AG08395 (cell line): ENCODE results near the gene BBS12.

Experiments used
- DNase-seq: peaks from one replicate; pipeline ENCODE4 v3.0.0; 2012; ENCODE audit warnings: mixed read lengths, low spot score

The BBS12 gene

DNA sequence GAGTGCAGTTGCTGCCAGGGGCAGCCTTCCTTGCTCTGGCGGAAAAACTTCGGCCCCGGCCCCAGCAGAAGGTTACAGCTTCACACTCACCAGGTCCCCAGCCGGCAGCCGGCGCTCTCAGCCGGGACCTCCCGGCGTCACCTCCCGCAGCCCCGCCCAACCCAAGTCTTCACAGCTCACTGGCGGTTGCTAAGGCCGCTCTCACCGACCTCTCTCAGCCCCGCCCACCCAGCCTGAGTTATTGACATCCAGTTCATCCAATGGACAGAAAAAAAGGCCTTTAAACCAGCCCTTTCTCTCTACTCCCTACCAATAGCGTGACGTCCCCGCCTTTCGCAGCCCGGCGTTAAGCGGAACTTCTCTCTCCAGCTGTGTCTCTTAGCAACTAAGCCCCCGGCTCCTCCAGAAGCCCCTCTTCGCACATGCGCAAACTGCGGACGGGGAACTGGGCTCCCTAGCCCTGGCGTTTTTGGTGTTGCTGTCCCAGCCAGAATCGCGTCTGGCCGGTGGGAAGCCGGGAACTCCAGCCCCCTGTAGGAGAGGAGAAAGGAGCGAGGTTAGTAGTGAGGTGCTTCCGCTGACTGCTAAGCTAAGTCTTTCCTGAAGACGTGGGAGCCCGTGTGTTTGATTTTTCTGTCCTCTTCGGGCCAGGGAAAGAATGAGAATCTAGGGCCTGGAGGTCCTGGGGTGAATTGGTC is at the start of gene BBS12:
Gene BBS12, plus strand, starts transcription at position 376 of the 698 bp plus-strand sequence. CDS start 9,189 bp downstream, outside the sequence.
- DNase-seq, result peak; percentile 99

DNA sequence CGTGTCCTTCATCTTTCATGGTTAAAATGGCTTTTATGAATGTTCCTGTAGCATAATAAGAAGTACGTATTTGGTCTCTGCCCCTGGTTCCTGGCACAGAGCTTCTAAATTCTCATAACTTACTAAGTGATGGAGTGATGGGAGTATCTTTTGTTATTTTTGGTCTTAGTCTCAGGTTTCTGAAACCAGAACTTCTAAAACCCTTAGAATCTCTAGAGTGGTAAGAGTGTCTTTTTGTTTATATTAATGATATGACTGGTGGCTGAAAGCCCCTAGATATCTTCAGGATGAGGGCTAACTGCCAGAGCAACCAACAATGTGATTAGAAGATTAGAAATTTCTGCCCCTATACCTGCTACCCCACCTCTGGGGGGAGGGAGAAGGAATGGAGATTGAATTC is 45.8 kb upstream of the BBS12 start:
- no peak for DNase-seq

DNA sequence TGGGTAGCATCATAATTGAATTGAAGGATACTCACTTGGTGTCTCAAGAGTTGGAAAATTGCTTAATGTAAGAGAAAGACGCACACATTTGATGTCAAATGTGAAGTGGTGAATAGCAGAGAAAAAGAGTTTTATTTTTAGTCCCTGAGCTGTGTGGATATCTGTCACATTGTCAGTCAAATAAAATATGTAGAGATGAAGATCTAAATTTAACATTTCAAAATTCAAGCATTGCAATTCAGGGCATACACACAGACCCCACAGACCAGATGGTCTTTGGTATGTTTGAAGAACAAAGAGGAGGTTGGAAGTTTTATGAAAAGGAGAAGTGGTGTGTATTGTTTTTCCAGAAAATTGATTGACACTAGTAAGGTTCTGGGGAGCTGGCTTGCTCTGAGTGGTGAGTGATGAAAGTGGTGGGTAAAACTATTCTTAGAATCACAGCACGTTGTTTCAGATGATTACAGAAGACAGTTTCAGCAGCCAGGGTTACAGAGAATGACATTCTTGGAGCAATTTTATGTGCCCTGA is 44.9 kb upstream of the BBS12 start:
- no peak for DNase-seq

DNA sequence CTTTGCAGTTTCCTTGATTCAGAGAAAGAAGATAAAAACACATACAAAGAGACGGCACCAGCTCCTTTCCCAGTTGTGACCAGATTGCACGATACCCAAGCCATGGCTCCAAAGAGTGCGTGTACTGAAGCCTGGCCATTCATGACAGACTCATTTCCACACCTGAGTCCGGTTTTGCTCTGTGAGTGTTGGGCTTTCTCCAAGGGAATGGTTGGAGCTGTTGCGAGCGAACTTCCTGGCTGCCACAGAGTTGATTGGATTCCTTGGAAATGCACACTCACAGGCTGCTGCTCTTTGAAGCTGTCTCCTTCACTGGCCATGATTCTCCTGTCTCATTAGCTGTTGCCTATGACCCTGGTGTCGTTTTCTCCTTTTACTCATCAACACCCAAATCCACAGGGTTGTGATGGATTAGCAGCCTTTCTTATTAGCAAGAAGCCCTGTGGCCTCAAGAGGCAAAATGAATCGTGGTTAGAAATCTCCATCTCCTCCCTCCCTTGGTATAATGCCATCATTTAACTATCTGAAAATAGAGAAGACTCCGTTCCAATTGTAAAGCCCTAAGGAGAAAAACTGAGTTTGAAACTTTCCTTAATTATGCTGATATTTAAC is 43.9 kb upstream of the BBS12 start:
- DNase-seq, result no peak

DNA sequence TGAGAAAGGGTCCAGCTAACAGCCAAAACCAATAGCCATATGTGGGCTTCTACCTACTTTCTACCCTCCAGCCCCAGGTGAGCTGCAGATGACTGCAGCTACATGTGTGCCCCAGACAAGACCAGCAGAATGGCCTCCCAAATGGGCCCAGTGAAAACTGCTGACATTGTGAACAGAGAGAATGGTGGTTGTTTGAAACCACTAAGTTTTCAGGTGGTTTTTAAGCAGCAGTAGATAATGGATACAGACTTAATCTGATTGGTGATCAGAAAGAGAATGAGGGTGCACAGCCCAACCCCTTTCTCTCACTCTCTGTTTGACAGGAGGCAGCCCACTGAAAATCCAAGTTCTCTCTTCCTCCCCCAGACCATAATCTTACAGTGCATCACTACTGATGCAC is 42.5 kb upstream of the BBS12 start:
- no peak for DNase-seq

DNA sequence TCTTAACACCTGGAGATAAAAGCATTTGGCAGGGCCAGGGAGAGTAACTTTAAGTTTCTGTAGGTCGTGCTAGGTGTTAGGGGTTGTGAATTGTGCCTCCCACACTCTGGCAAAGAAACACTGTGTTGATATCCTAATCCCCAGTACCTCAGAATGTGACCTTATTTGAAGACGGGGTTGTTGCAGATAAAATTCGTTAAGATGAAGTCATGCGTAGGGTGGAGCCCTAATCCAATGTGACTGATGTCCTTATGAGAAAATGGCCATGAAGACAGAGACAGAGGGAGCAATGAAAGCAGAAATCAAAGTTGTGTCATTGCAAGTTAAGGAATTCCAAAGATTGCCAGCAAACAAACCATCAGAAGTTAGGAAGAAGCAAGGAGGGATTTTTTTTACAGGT is 40.5 kb upstream of the BBS12 start:
- no peak for DNase-seq

DNA sequence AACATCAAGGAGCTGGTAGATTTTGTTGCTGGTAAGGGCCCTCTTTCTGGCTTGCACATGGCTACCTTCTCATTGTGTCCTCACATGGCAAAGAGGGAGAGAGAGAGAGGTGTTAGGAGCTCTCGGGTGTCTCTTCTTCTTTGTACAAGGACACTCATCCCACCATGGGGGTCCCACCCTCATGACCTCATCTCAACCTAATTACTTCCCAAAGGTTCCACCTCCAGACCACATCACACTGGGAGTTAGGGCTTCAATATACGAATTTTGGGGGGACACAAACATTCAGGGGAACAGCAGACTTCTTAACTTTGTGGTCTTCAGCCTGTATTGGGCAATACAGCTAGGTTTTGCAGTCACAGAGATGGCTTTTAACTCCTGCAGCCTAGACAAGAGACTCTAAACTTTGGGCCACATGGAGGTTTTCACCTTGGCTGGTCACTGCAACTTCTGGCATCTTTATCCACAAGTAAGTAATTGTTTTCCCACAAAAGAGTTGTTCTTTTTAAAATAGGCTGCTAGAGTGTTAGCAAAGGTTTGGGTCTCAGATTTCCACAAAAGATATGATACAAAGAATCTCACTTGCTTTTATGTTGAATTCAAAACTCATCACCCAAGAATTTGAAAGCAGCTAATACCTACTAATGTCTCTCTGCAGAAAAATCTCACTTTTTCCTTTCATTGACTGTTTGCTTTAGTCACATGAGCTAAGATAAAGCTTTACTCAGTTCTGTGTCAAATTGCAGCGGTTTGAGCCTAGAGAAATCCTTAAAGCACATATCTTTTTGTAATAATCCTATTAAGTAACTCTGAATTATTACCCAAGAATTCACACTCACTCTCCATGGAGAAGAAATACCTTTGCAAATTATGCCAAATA is 39.6 kb upstream of the BBS12 start:
- no peak for DNase-seq

DNA sequence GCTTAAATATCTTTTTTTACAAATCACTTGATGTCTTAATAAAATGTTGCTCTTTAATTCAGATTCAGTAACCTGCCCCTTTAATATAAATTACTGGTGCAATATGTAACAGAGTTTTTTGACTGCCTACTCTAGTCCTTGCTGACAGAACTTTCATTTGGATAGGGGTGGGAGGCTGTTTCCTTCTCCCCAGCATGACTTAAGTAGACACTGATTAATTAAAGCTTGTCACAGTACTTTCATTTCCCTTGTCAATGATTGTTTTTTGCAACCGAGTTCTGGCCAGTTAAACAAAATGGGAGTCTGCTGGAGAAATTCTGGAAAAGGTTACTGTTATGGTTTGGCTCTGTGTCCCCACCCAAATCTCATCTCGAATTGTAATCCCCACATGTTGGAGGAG is 37.3 kb upstream of the BBS12 start:
- no peak for DNase-seq

DNA sequence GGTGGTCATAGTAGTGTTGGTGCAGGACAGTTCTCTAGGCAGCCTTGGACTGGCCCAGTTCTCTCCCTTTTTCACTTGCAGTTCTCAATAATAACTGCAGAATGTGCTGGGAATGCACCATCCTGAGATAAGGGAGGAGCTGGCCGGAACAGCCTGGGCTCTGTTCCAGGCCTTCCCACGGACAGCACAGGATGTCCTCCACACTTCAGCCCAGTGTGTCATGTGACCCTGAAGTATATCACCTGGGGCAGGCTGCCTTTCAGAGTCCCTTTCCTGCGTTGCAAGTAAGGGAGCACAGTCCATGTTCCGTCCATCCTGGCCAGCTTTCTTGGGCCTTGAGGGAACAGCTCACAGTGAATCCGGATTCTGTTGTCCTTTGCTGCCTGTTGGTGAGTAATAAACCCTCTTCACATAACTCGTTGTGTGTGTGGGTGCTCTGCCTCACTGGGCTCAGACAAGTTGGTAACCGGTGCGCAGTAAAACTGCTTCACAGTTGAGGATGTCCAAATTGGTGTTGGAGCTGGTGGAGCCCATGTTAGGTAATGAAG is 32.3 kb upstream of the BBS12 start:
- peak; percentile 24 for DNase-seq

DNA sequence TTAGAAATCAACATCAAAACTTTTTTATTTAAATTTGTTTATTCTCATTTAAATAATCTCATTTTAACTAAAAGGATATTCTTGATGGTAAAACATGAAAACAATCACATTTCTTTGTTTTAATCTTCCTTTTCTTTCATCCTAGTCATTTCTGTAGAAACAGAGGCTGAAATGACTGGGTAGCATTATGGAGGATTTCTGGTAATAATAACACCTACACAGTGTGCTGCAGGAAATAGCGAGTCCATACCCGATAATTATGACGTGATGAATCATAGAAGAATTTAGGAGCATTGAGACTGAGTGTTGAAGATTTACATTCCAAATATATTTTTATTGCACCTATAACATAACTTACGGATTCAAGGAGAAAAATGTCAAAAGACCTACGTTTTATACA is 31.4 kb upstream of the BBS12 start:
- no peak for DNase-seq

DNA sequence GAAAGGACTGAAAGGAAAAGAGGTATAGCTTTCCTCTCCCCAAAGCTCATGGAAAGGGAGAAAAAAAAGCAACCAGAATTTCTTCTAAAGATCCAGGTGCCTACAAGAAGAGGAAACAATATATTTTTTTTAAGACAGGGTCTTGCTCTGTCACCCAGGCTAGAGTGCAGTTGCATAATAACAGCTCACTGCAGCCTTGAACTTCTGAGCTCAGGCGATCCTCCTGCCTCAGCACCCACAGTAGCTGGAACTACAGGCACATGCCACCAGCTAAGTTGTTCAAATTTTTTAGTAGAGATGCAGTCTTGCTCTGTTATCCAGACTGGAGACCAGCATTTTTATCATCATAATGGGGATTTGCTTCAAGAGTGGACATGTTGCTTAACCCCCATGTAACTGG is 30.5 kb upstream of the BBS12 start:
- DNase-seq, result no peak

DNA sequence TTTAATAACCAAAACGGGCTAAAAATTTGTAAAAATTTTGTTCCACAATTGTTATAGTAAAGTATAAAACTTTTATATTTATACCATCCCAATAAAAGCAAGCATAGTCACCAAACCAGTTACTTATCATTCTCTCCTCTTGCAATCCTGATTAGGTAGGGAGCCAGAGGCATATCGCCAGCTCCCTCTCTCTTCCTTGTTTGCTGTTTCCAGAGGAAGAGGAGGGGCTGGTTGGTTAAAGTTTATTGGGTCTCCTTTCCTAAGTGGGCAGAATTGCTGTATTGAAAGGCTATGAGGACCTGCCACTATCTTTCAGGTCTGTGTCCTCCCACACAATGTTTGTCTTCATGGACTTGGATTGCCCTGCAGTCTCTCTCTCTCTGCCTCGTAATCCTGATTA is 29.6 kb upstream of the BBS12 start:
- DNase-seq, result no peak

DNA sequence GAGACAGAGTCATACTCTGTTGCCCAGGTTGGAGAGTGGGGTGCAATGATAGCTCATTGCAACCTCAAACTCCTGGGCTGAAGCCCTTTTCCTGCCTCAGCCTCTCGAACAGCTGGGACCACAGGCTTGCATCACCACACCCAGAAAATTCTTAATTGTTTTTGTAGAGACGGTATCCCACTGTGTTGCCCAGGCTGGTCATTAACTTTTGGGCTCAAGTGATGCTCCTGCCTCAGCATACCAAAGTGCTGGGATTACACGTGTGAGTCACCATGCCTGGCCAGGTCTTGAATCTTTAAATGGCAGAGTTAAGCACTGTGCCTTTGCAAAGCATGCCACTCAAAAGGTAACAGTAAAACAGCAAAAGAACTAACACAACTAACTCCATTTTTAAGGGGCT is 28.6 kb upstream of the BBS12 start:
- DNase-seq, result no peak

DNA sequence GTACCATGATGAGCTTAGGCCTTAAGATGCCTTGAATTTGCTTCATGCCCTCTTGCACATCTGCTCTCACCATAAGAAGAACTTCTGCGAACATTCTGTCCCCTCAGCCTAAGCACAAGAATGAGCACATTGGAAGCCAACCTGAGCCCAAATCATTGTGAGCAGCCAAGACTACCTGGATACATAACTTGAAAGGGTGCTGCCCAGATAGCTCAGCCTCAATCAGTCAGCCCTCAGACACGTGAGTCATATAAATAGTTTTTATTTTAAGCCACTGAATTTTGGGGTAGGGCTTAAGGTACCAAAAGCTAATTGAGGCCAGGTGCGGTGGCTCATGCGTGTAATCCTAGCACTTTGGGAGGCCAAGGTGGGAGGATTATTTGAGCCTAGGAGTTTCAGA is 27.5 kb upstream of the BBS12 start:
- DNase-seq, result no peak

DNA sequence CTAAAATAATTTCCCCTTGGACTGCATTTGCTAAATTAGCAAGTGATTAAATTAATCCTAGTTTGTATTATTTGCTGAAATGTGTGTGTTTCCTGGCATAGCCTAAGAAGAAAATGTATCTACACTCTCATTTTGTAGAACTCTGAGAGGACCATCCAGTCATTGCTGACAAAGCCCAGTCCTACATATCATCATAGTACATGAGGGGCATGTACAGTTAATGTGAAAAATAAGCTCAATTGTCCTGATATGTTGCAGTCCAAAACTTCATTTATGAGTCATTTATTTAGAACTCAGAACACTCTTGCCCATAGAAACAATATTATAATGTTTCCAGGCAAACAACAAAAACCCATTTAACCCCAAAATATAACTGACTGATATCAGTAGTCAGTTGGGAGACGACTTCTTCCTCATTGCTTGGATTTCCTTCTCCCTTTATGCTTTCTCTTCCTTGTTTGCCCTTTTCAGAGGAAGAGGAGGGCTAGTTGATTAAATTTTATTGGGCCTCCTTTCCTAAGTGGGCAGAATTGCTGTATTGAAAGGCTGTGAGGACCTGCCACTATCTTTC is 26.9 kb upstream of the BBS12 start:
- DNase-seq, result no peak

DNA sequence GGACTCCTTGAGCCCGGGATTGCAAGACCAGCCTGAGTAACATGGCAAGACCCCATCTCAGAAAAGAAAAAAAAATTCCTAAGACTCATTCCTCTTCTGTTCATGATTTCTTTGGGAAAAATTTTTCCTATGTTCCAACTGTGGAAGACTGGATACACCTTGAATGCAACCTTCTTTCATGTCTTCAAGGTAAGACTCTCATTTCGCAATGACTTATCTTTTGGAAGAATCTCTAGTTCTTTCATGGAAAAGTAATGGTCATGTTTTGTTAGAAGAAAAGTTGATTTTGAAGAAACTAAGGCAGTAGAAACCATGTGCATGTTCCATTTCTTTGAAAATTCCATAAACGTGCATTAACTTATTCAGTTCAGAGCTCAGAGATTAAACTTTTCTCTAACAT is 26.0 kb upstream of the BBS12 start:
- DNase-seq, result no peak

DNA sequence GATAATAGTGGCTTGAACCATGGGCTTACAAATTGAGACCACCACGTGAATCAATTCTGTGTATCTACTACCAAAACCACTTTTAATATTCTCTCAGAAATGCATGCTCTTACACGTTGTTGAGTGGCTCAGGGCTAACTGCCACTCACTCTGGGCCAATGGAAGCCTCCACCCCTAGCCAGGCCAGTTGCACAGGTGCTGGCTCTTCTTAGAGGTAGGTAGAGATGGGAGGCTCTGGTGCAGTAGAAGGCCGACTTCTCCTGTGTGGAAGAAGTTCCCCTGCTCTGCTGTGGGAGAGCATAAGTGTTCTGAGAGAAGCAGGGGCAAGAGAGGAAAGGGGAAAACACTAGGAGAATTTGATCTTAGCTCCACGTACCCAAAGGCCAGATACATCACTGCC is 25.0 kb upstream of the BBS12 start:
- DNase-seq, result no peak

DNA sequence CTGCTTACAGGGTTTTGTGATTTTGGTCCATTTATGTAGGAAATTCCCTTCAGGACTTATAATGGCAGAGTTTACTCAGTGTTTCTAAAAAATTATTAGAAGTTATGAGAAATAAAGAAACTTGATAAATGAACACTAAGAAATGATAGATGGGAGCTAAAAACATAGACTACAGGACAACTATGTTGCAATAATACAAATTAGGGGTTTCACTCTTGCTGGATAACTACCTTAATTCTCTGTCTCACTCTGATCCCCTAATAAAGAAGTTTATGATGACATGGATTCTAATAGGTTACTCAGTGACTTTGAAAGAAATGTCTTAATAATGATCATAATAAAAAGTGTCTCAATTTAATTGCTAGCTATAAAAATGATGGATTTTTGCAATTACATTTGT is 23.3 kb upstream of the BBS12 start:
- no peak for DNase-seq

DNA sequence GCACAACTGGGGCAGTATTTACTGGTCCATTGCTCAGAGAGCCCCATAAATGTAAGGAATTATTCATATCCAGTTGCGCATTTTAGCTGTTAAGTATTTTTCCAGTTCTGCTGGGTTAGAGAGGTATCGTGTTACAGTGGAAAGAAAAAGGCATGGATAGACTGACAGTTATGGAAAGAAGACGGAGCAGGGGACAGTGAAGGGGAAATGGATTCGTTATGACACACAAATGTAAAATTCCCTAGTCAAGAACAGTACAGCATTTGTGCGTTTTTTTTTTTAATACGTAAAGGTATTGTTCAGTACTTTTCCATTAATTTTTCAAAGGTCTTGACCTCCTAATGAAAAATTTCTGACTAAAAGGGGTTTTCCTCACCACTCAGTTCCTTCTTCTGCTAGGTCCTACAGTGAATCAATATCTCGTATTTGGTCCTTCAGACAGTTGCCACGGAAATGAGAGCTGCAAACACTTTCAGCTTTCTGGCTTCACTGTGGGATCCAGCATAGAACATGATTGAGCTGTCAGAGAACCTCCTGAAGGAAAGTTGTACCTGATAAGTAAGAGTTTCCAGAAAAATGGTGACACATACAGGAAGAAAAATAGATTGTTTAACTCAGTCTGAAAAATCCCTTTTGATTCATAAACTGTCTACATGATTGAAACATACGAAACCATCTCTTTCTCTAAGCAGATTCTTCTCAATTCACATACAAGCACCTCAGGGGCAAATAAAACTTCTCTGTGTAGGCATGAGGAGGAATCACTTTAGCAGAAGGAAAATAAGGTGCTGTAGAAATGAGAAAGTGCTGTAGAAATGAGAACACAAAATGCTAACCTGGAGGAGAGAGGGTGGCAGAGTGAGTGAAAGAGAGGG is 21.8 kb upstream of the BBS12 start:
- no peak for DNase-seq

DNA sequence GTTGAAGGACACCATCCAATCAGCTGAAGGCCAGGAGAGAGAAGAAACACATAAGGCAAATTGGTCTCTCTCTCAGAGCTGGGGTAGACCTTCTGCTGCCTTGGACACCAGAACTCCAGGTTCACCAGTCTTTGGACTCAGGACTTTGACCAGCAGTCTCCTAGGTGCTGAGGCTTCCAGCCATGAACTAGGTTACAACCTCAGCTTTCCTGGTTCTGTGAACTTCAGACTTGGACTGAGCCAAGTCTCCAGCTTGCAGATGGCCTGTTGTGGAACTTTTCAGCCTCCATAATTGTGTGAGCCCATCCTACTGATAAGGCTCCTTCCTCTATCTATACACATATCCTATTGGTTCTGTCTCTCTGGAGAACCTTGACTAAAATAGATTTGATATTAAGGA is 20.6 kb upstream of the BBS12 start:
- no peak for DNase-seq

DNA sequence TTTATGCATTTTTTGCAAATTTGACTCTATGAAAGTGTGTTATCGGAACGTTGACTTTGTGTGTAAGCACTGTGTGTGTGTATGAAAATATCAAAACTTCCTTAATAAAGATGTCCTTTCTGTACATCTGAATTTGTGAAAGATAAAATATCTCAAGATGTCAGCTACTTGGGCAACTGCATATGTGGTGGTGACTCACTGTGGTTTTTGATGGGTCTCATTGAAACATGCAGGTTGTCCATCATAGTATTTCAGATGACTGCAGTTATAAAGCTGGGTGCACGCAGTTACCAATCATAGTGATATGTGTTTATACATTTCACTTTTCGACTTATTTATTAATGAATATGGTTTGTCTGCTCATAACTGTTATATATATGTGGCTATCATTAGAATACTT is 19.7 kb upstream of the BBS12 start:
- DNase-seq, result no peak
